HuH-7 (cell line): ENCODE results near the gene ACAD11.
A peak's percentile ranks its signal among the peaks of the same experiment; 100 is the strongest.

Experiments
- DNase-seq: peaks from one replicate; pipeline ENCODE4 v3.0.0; 2011; ENCODE audit warnings: low spot score

ACAD11 gene

DNA sequence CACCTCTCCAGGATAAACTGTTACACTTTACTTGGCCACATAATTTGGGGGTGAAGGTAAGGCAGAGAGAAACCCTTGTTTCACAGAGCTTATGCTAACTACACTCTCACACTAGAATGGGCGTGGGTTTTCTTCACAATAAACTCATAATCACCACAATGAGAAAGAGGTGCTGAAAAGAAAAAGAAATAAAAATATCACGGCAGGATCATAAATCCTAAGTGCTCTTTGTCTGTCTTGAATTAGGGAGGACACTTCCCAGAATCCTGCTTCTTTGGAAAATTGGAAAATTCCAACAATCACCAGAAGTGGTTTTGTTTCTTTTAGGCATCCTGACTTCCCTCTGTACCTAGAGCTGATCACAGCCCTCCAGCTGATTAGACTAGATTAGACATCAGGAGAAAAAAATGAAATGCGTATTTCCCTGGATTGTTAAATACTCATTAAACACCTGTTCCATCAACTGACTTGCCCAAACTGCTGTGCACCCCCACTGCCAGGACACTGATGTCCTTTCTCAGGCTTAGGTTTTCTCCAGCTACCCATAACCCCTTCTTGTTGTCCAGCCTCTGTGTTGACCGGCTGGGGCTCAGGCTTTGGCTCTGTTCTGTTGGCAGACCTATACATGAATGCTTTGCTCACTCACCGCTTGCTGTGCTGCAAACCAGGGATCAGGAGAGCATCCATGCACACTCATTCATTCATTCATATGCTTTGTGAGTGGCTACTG is 104.1 kb downstream of the ACAD11 start:
- DNase-seq: no peak

DNA sequence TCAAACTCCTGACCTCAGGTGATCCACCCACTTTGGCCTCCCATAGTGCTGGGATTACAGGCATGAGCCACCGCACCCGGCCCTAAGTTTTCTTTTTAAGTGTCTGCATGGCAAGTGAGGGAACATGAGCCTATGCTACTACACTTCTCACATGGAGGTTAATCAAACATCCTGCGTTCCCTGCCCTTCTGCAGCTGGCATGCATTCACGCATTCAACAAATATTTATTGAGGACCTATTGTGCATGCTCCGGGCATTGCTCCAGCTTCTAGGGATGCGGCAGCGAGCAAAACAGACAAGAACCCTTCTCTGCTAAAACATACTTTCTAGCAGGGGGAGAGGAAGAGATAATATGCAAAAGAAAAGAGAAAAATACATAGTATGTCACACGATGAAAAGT is 105.2 kb downstream of the ACAD11 start:
- no peak for DNase-seq

DNA sequence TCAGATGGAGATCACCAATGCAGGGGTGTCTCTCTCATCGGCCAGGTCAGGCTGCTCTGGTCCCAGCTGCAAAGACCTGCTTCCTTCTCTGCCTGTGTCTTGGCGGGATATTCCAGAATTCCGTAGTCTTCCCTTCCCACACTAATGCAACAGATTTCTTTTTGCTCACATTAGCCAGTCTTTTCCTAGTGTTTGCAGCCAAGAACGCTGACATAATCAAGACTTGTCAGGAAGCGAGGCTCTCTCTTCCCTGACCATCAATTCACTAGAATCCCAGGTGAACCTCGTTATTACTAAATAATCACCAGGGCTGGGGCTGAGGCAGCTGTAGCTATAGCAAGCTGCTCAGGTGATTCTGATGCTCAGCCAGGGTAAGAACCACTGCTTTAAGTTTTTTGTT is 105.8 kb downstream of the ACAD11 start:
- DNase-seq: no peak

DNA sequence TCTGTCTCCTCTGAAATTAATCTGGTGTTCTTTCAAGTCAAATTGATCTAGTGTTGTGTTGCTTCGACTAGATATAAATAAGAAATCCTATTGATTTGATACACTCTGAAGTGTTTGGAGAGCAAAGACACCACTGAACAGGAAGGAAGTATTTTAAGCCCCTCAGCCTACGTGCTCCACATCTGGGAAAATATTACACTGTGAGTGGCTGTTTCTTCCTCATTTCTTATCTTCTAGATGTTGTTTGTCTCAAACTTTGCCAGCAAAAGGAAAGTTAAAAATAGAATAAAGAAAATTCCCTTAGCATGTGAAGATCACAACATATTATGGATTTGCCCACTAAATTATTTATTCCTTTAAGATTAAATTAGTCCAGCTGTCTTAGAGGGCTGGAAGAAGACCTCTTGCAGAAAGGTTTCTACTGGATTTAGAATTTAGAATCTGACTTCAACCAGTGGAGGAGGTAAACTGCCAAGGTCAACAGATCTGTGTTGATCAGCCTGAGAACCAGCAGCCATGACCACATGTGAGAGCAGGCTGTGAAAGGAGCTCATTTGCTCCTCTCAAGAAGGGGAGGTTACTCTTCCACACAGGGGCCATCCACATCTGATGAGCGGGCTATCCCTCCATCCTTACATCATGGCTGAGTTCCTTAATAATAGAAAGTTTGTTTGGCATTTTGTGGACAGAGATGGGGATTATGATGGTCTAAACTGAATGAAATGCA is 108.9 kb downstream of the ACAD11 start:
- no peak for DNase-seq

DNA sequence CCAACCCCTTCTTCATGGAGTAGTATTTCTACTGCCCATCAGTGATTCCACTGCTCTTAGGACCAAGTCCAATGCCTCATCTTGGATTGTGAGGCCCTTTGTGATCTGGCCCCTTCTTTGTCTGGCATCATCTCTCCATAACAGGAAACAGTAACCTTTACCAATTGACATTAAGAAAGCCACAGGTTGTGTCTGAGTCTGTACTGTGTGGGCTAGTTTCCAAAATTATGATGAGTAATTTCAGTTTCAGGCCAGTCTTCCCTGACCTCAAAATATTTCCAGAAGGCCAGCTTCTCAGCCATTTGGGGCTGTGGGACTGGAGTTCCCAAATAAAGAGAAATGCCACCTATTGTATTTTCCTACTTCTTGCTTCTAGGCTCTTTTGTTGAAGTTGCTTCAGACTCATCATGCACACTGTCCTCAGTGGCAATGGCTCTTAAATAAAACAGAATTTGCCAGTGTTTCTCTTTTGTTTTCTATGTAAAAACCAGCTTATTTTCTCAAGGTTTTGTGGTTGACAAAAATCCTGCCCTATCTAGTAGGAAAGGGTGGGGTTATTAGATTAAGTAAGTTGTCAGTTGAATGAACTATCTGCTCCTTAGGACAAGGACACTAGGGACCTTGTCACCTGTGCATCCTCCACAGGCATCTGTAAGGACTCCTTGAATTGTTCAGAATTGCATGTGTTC is 109.6 kb downstream of the ACAD11 start:
- DNase-seq: no peak

DNA sequence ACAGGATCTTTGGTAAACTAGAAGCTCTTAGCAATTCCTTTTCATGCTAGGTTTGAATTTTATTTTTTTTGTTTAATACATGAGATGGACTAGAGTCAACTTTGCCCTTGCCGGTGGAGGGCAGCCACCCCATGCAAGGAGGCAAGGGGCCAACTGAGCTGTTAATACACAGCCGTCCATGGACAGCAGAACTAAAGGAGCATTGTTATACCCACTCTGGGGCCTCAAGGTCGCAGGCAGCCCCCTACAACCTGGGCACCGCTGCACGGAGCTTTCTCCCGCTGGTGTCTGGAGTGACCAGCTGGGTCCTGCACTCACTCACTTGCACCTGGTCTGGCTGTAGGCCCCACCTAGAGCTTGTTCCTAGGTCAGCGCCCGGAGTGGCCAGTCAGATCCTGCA is 110.4 kb downstream of the ACAD11 start:
- DNase-seq: no peak

DNA sequence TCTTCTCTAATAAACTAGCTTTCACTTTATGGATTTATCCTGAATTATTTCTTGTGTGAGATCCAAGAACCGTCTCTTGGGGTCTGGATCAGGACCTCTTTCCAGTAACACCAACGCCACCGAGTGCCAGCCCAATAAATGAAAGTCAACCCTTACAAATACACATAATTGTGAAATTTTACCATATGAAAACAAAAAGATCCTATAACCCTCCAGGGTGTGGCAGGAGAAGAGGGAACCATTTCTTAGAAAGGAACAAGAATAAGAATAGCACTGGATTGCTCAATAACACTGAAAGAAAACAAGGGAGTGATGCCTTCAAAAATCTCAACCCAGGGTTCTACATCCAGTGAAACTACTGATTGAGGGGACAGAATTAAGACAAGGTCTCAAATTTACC is 114.1 kb downstream of the ACAD11 start:
- DNase-seq: no peak

DNA sequence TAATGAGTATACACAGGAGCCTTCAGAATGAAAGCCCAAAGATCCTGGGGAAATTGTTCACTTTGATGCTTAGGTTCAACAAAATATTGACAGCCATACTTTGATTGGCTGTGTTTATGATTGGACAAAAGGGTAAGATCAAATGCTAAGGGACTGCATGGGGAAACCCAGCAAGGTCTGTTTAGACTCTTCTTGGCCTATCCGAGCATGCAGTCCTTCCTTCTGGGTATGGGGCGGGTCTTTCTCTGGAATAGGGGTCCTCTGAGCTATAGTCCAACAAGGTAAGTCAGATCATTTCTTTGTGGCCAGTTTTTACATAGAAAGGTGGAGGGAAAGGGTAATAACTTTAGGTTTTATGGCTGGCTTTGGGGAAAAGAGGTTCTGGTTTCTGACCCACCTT is 115.5 kb downstream of the ACAD11 start:
- DNase-seq: no peak

DNA sequence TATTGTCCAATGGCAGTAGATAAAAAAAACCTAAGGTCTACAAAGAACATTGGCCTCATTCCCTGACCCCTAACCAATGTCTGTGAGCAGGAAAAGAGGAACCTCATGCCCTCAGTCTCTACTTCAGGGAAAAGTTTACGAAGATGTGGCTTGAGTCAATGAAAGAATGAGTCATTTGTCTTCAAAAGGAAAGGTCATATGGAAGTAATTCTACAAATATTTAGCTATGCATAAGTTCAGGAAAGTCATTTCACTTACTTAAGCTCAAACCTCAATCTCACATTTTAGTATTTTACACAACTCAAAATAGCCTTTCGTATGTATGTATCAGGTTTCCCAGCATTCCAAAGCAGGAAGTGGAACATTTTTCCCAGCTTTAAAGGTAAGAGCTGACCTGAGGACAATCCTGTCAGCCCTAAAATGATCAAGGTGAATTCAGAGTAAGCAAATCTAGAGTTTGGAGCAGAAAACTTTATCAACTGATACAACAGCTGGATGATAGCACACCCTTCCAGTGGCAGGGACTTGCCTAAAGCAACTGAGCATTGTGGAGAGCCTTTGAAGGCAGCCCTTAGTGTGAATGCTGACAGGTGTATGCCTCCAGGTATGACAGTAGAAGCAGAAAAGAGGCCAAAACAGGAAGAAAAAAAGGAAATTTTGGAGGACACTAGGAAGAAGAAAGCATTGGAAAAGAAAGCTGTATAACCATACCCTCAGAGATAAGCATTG is 116.4 kb downstream of the ACAD11 start:
- no peak for DNase-seq

DNA sequence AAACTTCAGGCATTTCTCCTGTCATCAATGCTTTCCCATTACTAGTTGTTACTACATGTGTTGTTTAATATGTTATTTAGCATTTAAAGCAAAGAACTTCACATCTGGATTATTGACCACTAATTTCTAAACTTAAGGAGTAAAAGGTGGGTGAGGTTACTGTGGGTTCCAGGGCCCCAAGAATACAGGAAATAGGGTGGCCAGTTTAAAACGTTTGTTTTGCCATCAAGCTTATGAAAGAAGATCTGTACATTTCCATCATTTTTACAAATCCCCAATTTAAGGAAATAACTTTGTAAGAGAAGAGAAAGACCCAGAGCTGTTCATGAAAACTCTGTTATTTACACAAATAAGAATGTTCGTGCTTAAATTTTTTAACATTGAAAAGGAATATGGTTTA is 117.0 kb downstream of the ACAD11 start:
- no peak for DNase-seq

DNA sequence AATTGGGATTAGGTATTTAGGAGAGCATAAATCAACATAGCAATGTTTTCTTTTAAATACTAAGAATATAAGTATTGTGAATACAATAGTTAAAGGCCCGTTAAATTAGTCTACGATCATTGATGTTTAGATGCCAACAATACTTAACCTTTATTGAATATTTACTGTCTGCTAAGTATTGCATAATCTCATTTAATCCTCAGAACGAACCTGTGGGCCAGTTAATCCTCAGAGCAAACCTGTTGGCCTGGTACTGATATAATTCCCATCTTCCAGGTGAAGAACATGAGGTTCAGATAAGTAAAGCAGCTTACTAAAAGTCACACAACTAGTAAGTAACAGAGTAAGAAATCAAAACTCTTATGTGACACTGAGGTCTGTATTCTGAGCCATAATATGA is 119.9 kb downstream of the ACAD11 start:
- no peak for DNase-seq

DNA sequence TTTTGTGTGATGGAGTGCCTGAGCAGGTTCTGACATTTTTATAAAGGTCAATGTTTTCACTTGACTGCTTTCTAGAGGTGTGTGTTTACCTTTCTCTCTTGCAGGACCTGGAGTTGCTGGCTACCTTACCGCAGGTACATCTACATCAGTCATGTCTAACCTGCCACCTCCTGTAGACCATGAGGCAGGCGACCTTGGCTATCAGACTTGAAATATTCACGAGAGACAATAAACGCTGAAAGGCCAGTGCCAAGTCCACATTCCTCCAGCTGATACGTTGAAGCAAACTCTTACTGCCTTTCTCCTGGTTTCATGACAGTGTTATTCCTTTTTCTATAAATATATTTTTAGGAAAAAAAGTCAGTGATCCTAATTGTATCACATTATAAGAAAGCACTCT is 121.5 kb downstream of the ACAD11 start:
- DNase-seq: no peak

DNA sequence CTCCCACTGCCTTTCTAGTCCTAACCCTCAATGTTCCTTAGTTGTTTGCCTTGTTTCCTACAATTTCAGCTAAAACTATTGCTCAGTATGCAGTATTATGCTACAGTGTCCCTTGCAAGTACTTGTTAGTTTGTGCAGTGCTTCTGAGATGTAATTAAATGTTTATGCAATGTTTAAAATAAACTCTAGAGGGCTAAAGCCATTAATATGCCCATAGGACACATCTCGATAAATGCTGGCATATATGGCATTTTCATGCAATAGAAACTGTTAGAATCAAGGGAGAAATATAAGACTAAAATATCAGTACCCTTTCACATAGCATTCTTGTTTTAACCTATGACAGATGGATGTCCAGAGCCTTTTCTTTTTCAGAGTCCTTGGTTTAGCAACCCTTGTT is 122.3 kb downstream of the ACAD11 start:
- no peak for DNase-seq

DNA sequence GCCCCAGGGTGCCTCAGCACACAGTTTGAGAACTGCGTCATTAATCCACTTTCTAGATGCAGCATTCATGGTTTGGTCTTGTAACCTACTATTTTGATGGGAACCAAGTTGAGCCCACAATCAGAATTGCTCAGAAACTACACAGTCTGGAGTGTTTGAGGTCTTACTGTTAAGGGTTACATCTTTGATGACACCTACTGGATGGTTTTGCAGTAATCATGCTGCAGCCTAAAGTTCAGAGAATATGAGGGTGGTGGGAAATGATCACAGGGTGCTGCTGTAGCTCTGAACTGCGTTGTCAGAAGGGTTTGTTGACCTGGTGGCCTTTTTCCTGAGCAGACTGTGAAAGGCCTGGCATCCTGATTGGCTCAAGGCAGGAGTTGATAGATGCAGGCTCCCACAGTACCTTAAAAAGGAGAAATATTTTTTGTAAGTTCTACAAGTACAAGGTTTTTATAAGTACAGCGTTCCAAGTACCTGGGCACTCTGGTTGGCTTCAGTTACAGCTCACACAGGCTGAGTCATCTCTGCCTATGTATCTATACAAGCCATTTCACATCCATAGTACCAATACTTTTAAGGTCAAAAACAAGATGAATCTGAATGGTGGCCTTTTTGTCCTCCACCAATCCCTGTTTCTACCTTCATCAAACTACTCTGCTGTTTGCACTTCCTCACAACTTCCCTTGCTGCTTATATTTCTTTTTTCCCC is 123.0 kb downstream of the ACAD11 start:
- no peak for DNase-seq

DNA sequence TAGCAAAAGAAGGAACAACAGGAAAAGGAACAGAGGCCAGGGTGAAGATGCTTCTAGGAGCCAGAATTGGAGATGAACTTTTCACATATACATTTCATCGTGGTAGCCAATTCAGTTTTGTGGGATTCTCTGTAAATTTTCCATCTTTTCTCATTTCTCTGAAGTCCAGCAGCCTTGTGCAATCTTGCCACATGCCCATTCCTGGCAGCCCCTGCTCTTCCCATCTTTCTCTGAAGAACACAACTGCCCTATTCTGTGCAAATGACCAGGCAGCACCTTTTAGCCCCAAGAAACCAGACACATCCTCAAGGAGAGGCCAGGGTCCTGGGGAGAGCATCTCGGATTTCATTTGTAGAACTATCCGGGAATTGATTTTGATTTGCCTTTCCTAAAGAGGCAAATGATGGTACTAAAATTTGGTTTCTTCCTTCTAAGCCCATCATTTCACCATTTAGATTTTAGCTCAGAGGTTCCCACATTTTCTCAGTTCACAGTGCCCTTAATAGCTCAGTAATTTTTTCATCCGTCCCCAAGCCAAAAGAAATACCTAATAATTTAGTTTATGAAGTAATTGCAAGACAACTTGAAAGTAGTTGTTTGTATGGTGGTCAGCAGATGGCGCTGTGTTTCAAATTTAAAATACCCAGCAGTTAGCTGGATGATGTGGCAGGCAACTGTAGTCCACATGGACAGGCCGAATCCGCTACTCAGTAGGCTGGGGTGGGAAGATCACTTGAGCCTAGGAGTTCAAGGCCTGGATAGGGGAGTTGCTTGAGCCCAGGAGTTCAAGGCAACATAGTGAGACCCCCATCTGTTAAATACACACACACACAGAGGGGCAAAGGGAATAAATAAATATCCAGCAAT is 123.8 kb downstream of the ACAD11 start:
- DNase-seq: peak; percentile 48

DNA sequence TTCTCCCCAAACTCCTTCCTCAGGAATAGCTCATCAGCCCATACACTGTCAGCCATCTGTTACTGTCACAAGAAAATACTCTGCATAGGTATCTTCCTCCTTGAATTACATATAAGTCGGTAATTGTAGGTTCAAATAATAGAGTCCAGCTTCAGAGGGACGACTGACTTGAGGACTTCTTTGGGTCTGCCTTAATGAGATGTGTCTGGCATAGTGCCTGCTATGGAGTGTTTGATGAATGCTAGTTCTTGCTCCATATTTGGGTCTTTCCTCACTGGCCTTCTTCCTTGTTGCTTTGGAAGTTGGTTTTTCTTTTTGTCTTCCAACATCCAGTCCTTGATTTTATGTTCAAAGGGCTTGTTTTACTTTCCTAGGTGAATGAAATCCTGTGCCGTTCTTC is 129.0 kb downstream of the ACAD11 start:
- DNase-seq: no peak

DNA sequence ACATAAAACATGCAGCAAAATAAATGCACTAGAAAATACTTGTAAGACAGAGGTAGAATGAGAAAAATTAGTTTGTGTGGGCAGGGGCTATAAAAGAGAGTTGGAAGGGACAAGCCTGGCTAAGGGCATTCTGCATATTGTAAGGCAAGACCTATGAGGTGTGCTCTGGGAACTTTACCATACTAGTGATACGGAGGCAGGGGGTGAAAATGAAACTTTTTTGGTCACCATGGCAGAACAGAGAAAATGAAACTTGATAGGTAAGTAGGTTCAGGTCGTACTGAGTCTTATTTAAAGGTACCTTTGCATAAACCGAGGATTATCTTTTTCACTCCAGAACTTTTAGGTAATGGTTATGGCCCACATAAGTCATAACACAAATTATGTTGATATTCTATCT is 137.3 kb downstream of the ACAD11 start:
- no peak for DNase-seq

DNA sequence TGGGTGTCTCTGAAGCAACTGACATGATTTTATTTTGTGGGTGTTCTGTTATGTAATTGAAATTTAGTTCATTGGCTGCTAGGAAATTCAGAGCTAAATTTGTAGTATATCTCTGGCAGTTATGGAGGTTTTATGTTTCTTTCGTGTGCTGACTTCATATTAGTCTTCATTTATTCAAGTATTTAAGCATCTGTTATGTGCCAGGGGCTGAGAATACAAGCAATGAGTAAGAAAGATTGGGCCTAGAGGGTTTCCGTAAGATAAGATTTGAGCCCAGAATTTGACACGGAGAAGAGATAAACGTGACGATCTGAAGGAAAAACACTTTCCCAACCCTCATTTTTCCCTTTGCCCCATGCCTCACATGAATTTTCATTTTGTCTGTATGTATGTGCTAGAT is 137.7 kb downstream of the ACAD11 start:
- no peak for DNase-seq

DNA sequence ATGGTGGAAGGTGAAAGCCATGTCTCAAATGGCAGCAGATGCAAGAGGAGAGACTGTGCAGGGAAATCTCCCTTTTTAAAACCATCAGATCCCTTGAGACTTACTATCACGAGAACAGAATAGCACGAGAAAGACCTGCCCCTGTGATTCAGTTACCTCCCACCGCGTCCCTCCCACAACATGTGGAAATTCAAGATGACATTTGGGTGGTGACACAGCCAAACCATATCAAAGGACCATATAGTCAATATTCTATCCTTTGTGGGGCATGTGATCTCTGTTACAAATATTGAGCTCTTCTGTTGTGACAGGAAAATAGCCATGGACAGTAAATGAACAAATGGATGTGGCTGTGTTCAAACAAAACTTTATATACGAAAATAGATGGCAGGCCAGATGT is 139.7 kb downstream of the ACAD11 start:
- no peak for DNase-seq

DNA sequence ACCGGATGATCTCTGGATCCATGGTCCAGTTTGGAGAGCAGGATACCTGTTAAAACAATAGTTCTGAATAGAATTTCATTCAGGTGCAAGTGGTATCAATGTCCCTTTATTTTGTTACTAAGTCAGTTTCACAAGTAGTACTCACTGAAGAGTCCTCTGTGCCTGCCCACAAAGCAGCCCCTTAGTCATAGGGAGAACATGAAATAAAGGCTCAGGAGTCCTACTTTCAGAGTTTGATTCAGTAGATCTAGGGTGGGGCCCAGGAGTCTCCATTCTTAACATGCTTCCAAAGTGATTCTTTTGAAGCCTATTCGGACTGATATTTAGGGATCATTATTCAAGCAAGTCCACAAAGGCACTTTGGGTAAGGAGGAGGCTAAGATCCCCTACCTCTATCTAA is 142.3 kb downstream of the ACAD11 start:
- DNase-seq: no peak

DNA sequence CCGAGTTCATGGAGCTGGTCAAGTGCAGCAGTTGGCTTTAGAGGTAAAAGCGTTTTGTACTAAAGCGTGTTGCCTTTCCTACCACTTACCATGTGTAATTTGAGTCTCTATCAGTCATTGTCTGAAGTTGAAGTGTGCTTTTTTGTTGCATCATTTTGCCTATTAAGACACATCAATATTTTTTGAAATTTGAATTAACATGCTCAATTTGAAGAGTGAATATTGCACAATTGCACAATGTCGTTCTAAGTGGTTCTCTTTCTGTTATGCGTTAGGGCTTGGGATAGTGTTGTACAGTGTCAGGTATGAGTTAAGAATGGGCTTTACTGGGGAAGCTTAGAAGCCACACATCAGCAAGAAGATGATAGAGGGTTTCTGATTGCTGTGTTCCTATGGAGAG is 146.6 kb downstream of the ACAD11 start:
- DNase-seq: no peak
